ENCODE results near the gene TEX44.

- TF ChIP-seq CTCF (IDR thresholded peaks at IDR 0.05; ENCODE audit: insufficient read depth, low read length, poor library complexity, severe bottlenecking) (peak; percentile 18), EZH2phosphoT487 (conservative IDR thresholded peaks at IDR 0.05; ENCODE audit: low read length) (no peak)
Measured at GRCh38 chr2:231563378-231563961, 29.2 kb upstream of the TEX44 start.
